ENCODE results near the gene TEX35. TPM values are rescaled to one million over a fixed set of nuclear protein-coding genes. Genes with fewer than 3 reads are reported as not detected.
"Not testable (repeated sequence)": the region's sequence is repeated elsewhere in the genome, so short reads cannot be mapped to it uniquely, and the experiment has no call there.

TEX35 gene
- total RNA-seq, 4 donors from 2014 or later = 0.60 to 1.0 (median 1.0) TPM; not detected in 1

- WGBS = 90% methylated on average over 8 of the region's 10 CpGs
- no peak overlapping the region for H3K27ac ChIP-seq
Measured at GRCh38 chr1:178500936-178501554, 11.9 kb upstream of the TEX35 start.

GRCh38 chr1:178501705-178502329 lies 11.1 kb upstream of the TEX35 start:
- no peak overlapping the region for H3K4me3 ChIP-seq
- no peaks in the 10 kb centered on the region for H3K36me3 ChIP-seq
- no peak overlapping the region for H3K27ac ChIP-seq
- no peaks in the 10 kb centered on the region for H3K27me3 ChIP-seq
- whole genome bisulfite sequencing = 36% methylated on average over 5 of the region's 5 CpGs
- H3K9me3 ChIP-seq = no peaks in the 10 kb centered on the region
- H3K4me1 ChIP-seq = no peaks in the 10 kb centered on the region
- TF ChIP-seq EP300 (IDR thresholded peaks at IDR 0.05) (no peak), POLR2A (IDR thresholded peaks at IDR 0.05) (no peak), POLR2AphosphoS5 (IDR thresholded peaks at IDR 0.05) (no peak), CTCF (IDR thresholded peaks at IDR 0.05) (peak; percentile 7 to 72)
- DNase-seq (ENCODE audit: low spot score in 2 of 2) = no peak

More at GRCh38 chr1:178500936-178501554, 11.9 kb upstream of the TEX35 start:
- H3K4me1 ChIP-seq = no peaks in the 10 kb centered on the region
- DNase-seq (ENCODE audit: low spot score in 2 of 2) = no peak
- H3K4me3 ChIP-seq = no peak overlapping the region
- no peaks in the 10 kb centered on the region for H3K36me3 ChIP-seq
- TF ChIP-seq POLR2A (IDR thresholded peaks at IDR 0.05) = no peak
- TF ChIP-seq CTCF (IDR thresholded peaks at IDR 0.05) = no peak
- no peak for TF ChIP-seq EP300 (IDR thresholded peaks at IDR 0.05)
- TF ChIP-seq POLR2AphosphoS5 (IDR thresholded peaks at IDR 0.05) = no peak
- no peaks in the 10 kb centered on the region for H3K9me3 ChIP-seq
- no peaks in the 10 kb centered on the region for H3K27me3 ChIP-seq

- Histone ChIP-seq H3K27me3 (no peaks in the 10 kb centered on the region), H3K36me3 (no peaks in the 10 kb centered on the region), H3K27ac (no peak overlapping the region), H3K4me3 (no peak overlapping the region), H3K9me3 (no peaks in the 10 kb centered on the region), H3K4me1 (no peaks in the 10 kb centered on the region)
- TF ChIP-seq POLR2A (IDR thresholded peaks at IDR 0.05) = no peak
- TF ChIP-seq EP300 (IDR thresholded peaks at IDR 0.05) = no peak
- no peak for TF ChIP-seq POLR2AphosphoS5 (IDR thresholded peaks at IDR 0.05)
- no peak for TF ChIP-seq CTCF (IDR thresholded peaks at IDR 0.05)
- WGBS = 100% methylated on average over 3 of the region's 3 CpGs
- no peak for DNase-seq (ENCODE audit: low spot score in 2 of 2)
Measured at GRCh38 chr1:178502330-178502714, 10.6 kb upstream of the TEX35 start.

GRCh38 chr1:178502856-178503255 lies 10.1 kb upstream of the TEX35 start:
- Histone ChIP-seq H3K4me3 (no peak overlapping the region), H3K4me1 (no peaks in the 10 kb centered on the region), H3K36me3 (no peaks in the 10 kb centered on the region), H3K27ac (no peak overlapping the region), H3K27me3 (no peaks in the 10 kb centered on the region), H3K9me3 (no peaks in the 10 kb centered on the region)
- WGBS = 85% methylated on average over 4 of the region's 5 CpGs
- TF ChIP-seq EP300 (IDR thresholded peaks at IDR 0.05) (no peak), CTCF (IDR thresholded peaks at IDR 0.05) (no peak), POLR2A (IDR thresholded peaks at IDR 0.05) (no peak), POLR2AphosphoS5 (IDR thresholded peaks at IDR 0.05) (no peak)
- no peak for DNase-seq (ENCODE audit: low spot score in 2 of 2)

GRCh38 chr1:178503316-178503715 lies 9.6 kb upstream of the TEX35 start:
- not testable (repeated sequence) for H3K27ac ChIP-seq; H3K9me3 ChIP-seq; H3K4me1 ChIP-seq; H3K36me3 ChIP-seq; H3K27me3 ChIP-seq; H3K4me3 ChIP-seq; DNase-seq (ENCODE audit: low spot score in 2 of 2)
- 94% methylated on average over 14 of the region's 14 CpGs for WGBS

Measured in suprapubic skin (tissue), 4 donors.